Adrenal gland (tissue), 19 donors: Measurements from ENCODE around the gene PCDHB15. TPM values are rescaled to one million over a fixed set of nuclear protein-coding genes. Genes with fewer than 3 reads are reported as not detected.
"Not testable (repeated sequence)": the region's sequence is repeated elsewhere in the genome, so short reads cannot be mapped to it uniquely, and the experiment has no call there.

ENCODE experiments used
- DNase-seq, 7 donors: peaks; one replicate each; pipeline ENCODE4 v3.0.0-alpha.2; 2019 to 2020
- H3K27ac ChIP-seq, 5 donors: fragments of 200-600 bp; sonication (generic) in 4 of 5; 1 replicate in 3 of 5; 2 replicates in 2 of 5; pipeline versions ENCODE4 v1.5.1 to v1.8.0; 2016 to 2020; ENCODE audit warnings: mild to moderate bottlenecking in 1 of 5
- H3K27me3 ChIP-seq: fragments of 200-600 bp; 2 replicates; pipeline ENCODE4 v1.8.0; 2021
- H3K36me3 ChIP-seq, 2 donors: fragments of 200-600 bp; replicated peaks in 1 of 2; 1 replicate in 1 of 2; 2 replicates in 1 of 2; pipeline versions ENCODE4 v1.5.1 to v1.8.0; 2018 to 2022
- H3K4me1 ChIP-seq, 2 donors: fragments of 200-600 bp; replicated peaks in 1 of 2; 1 replicate in 1 of 2; 2 replicates in 1 of 2; pipeline versions ENCODE4 v1.5.1 to v1.8.0; 2018 to 2021
- H3K4me3 ChIP-seq, 4 donors: fragments of 200-600 bp; sonication (generic) in 3 of 4; one replicate each; pipeline ENCODE4 v1.5.1; 2016 to 2018
- H3K9me3 ChIP-seq, 3 donors: fragments of 200-600 bp; sonication (generic) in 1 of 3; replicated peaks in 1 of 3; 1 replicate in 2 of 3; 2 replicates in 1 of 3; pipeline versions ENCODE4 v1.5.1 to v1.8.0; 2016 to 2021
- POLR2A ChIP-seq, 2 donors: fragments of 450-650 bp; IDR thresholded peaks; one replicate each; pipeline ENCODE4 v1.6.1; 2017; ENCODE audit warnings: antibody characterized with exemption in 2 of 2, mild to moderate bottlenecking in 2 of 2, moderate library complexity in 1 of 2
- whole genome bisulfite sequencing, 4 donors: extraction: QIAGEN DNeasy Blood & Tissue Kit in 2 of 4; methylation state at CpG; one replicate each; pipeline versions ENCODE4 v1.1.5 to v1.1.7; 2013 to 2017; 5-methylcytosine and 5-hydroxymethylcytosine counted together
- intact Hi-C, 2 donors: fragments of 100-400 bp; cut with DNase I; formaldehyde crosslinking; loops; one replicate each; pipeline versions ENCODE4 v1.14.1 to v1.15.0; 2022 to 2023
- long read RNA-seq, 10 donors: library from polyadenylated mRNA in 3 of 10; unstranded in 2 of 10; stranded (forward) in 1 of 10; transcript quantifications; one replicate each; pipeline ENCODE4 v2.0.0 and lab custom pipeline, GENCODE V29; 2021 to 2026
- polyA plus RNA-seq, 3 donors: library from polyadenylated mRNA; stranded (reverse); fragments of 200-250 nt in 2 of 3; fragments of 350-450 nt in 1 of 3; fragmentation: Illumina TruSeq in 1 of 3; extraction: RNeasy Lipid Tissue Mini Kit (QIAGEN cat#74804) in 1 of 3; gene quantifications; one replicate each; pipeline ENCODE4 v1.2.3, GENCODE V29; 2013 to 2014
- total RNA-seq, 9 donors: library from RNA; depleted of rRNA in 4 of 9; stranded (reverse); fragments of >200 nt in 4 of 9; fragments of 120-200 nt in 1 of 9; fragmentation: NEBNext Ultra II Directional in 1 of 9; extraction: Animal tissue kit (Norgen Biotek cat#: 25700) in 1 of 9; gene quantifications; one replicate each; pipeline versions ENCODE4 v1.1.0 to v1.2.4, GENCODE V29; 2013 to 2023
- TF ChIP-seq, protein P1 (sequence below), 6 experiments: fragments of 450-650 bp in 4 of 6; fragments of 200-600 bp in 2 of 6; sonication (generic) in 1 of 6; IDR thresholded peaks; 1 replicate in 5 of 6; 2 replicates in 1 of 6; pipeline versions ENCODE4 v1.5.1 to v1.8.0; 2016 to 2021; ENCODE audit warnings: antibody characterized with exemption in 6 of 6, mild to moderate bottlenecking in 2 of 6, moderate library complexity in 1 of 6
- donor health status: healthy with polysubstance abuse.
- donor health status: Bipolar disorder and iron deficiency.
- donor health status: DM: yes; HTN: yes; CAD: no.
- donor health status: DM: no; HTN: no; CAD: no.
- donor health status: DM: no; HTN: no; CAD: no.
- donor health status: DM: yes; HTN: yes; CAD: no.

PCDHB15 gene
- total RNA-seq (1 to 10 TPM in 7 of 9 donors, under 1 TPM in 2; 0.95 to 3.2 (median 1.4) TPM), polyA plus RNA-seq (1 to 10 TPM; 1.2 to 2.2 (median 1.4) TPM)
- long read RNA-seq, donor 1 = 0 reads
- long read RNA-seq, donor 2 = 0 reads
- long read RNA-seq, donor 3, full-length matches to known transcripts = 2 of 2 reads
- long read RNA-seq, donor 3, partial matches to known transcripts = 0 of 2 reads
- long read RNA-seq, donor 3, other reads (novel, unspliced or antisense) = 0 of 2 reads
- long read RNA-seq, donor 4 = 0 reads
- long read RNA-seq, donor 5, full-length matches to known transcripts = 1 of 1 reads
- long read RNA-seq, donor 5, partial matches to known transcripts = 0 of 1 reads
- long read RNA-seq, donor 5, other reads (novel, unspliced or antisense) = 0 of 1 reads
- long read RNA-seq, donor 6 = 0 reads
- long read RNA-seq, donor 7, full-length matches to known transcripts = 1 of 1 reads
- long read RNA-seq, donor 7, partial matches to known transcripts = 0 of 1 reads
- long read RNA-seq, donor 7, other reads (novel, unspliced or antisense) = 0 of 1 reads
- long read RNA-seq, donor 8 = 0 reads
- long read RNA-seq, donor 9, full-length matches to known transcripts = 1 of 1 reads
- long read RNA-seq, donor 9, partial matches to known transcripts = 0 of 1 reads
- long read RNA-seq, donor 9, other reads (novel, unspliced or antisense) = 0 of 1 reads
- long read RNA-seq, donor 10 = 0 reads

DNA sequence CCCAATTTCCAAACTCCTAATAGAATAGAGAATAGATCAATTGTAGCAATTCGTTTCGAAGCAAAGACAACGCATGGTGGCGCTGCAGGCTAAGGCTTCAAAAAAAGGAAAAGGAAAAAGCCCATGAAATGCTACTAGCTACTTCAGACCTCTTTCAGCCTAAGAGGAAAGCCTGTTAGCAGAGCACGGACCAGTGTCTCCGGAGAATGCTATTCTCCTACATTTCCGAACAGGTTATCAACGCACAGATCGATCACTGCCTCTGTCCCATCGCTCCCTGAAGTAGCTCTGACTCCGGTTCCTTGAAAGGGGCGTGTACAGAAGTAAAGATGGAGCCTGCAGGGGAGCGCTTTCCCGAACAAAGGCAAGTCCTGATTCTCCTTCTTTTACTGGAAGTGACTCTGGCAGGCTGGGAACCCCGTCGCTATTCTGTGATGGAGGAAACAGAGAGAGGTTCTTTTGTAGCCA, at the start of gene PCDHB15:
TSS of gene PCDHB15 (plus strand) at position 146 of the 468 bp plus-strand sequence. CDS start at position 330, 184 bp downstream.
- DNase-seq = no peak
- peaks cover 0 to 62% (median 11%) of the 10 kb centered on the region in 3 donors for H3K9me3 ChIP-seq
- intact Hi-C loops = no loop called here
- no peak within 1 kb of the TSS for H3K27ac ChIP-seq
- H3K4me1 ChIP-seq = no peaks in the 10 kb centered on the region
- WGBS, 4 donors = 4 to 9% (median 7%) methylated on average over 16 of the region's 16 CpGs
- no peak for TF ChIP-seq POLR2A (IDR thresholded peaks at IDR 0.05)
- TF ChIP-seq, protein P1, sequence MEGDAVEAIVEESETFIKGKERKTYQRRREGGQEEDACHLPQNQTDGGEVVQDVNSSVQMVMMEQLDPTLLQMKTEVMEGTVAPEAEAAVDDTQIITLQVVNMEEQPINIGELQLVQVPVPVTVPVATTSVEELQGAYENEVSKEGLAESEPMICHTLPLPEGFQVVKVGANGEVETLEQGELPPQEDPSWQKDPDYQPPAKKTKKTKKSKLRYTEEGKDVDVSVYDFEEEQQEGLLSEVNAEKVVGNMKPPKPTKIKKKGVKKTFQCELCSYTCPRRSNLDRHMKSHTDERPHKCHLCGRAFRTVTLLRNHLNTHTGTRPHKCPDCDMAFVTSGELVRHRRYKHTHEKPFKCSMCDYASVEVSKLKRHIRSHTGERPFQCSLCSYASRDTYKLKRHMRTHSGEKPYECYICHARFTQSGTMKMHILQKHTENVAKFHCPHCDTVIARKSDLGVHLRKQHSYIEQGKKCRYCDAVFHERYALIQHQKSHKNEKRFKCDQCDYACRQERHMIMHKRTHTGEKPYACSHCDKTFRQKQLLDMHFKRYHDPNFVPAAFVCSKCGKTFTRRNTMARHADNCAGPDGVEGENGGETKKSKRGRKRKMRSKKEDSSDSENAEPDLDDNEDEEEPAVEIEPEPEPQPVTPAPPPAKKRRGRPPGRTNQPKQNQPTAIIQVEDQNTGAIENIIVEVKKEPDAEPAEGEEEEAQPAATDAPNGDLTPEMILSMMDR (IDR thresholded peaks at IDR 0.05) = no peak
- H3K4me3 ChIP-seq = peak within 1 kb of the TSS in 1 of 4 donors; percentile 0
- no peaks in the 10 kb centered on the region for H3K27me3 ChIP-seq
- H3K36me3 ChIP-seq = no peaks in the 10 kb centered on the region

DNA sequence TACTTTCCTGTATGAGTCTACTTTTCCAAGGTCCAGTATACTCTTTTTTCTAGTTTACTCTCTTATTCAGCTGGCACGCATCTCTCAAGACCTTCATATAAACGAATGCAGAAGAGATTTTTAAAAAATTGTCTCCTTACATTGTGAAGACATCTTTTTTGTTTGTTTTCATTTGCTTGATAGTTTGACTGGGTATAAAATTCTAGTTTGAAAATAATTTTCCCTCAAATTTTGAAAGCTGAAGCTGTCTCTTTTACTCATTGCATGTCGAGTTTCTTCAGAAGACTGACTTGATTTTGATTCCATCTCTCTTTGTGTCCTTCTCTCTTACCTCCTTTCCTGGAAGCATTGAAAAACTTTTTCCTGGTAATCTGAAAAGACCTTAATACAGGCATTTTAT, 48.8 kb upstream of the PCDHB15 start:
- no peaks in the 10 kb centered on the region for H3K27me3 ChIP-seq
- H3K9me3 ChIP-seq = peaks cover 0 to 8% (median 6%) of the 10 kb centered on the region in 3 donors
- no peaks in the 10 kb centered on the region for H3K36me3 ChIP-seq
- TF ChIP-seq, protein P1 (IDR thresholded peaks at IDR 0.05) = no peak
- no peak for TF ChIP-seq POLR2A (IDR thresholded peaks at IDR 0.05)
- DNase-seq = no peak
- intact Hi-C loops = no loop called here
- H3K4me3 ChIP-seq = no peak overlapping the region
- no peaks in the 10 kb centered on the region for H3K4me1 ChIP-seq
- H3K27ac ChIP-seq = no peak overlapping the region
- 31 to 59% (median 40%) methylated on average over 3 of the region's 3 CpGs for WGBS, 4 donors

DNA sequence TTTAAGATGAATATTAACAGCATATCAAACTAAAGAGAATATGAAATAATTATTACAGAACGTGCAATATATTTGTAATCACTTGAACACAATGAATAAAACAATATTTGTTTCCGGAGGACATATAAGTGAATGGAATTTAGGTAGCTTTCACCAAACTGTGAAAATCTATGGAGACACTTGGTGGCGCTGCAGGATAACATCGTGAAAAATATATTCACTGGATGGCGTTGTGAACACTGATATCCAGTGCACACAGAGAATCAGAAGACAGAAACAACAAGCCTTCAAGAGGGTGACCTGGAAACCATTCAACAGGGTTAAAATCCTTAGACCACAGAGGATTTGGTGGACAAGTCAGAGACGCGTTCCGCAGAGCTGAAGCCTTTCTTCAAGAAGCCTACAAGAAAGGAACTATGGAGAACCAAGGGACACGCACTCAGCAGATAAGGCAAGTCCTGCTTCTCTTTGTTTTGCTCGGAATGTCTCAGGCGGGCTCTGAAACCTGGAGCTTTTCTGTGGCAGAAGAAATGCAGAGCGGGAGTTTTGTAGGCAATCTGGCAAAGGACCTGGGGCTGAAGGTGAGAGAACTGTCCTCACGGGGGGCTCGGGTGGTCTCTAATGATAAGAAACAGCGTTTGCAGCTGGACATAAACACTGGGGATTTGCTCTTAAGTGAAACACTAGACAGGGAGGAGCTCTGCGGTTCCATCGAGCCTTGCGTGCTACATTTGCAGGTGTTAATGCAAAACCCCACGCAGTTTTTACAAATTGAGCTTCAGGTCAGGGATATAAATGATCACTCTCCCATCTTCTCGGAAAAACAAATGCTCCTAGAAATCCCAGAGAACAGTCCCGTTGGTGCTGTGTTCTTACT, 45.6 kb upstream of the PCDHB15 start, which contains the start of gene PCDHB11:
TSS of gene PCDHB11 (plus strand) at position 269 of the 877 bp plus-strand sequence. CDS start at position 417, 148 bp downstream.
- Histone ChIP-seq H3K27me3 (no peaks in the 10 kb centered on the region), H3K27ac (no peak within 1 kb of the TSS), H3K4me3 (no peak within 1 kb of the TSS), H3K36me3 (no peaks in the 10 kb centered on the region), H3K9me3 (peaks cover 0 to 6% (median 6%) of the 10 kb centered on the region in 3 donors), H3K4me1 (no peaks in the 10 kb centered on the region)
- intact Hi-C loops = no loop called here
- 25 to 47% (median 40%) methylated on average over 21 of the region's 21 CpGs for WGBS, 4 donors
- peak in 1 of 7 donors; percentile 3 for DNase-seq
- no peak for TF ChIP-seq POLR2A (IDR thresholded peaks at IDR 0.05)
- TF ChIP-seq, protein P1 (IDR thresholded peaks at IDR 0.05) = peak in 1 of 6 experiments; percentile 13

DNA sequence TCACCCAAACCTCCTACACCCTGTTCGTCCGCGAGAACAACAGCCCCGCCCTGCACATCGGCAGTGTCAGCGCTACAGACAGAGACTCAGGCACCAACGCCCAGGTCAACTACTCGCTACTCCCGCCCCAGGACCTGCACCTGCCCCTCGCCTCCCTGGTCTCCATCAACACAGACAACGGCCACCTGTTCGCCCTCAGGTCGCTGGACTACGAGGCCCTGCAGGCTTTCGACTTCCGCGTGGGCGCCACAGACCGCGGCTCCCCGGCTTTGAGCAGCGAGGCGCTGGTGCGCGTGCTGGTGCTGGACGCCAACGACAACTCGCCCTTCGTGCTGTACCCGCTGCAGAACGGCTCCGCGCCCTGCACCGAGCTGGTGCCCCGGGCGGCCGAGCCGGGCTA, 44.1 kb upstream of the PCDHB15 start:
- H3K27ac ChIP-seq, DNase-seq, H3K4me3 ChIP-seq, intact Hi-C loops, H3K36me3 ChIP-seq, H3K27me3 ChIP-seq, H3K4me1 ChIP-seq, H3K9me3 ChIP-seq: not testable (repeated sequence)
- WGBS, 4 donors = 20 to 40% (median 30%) methylated on average over 1 to 25 of the region's 38 CpGs

DNA sequence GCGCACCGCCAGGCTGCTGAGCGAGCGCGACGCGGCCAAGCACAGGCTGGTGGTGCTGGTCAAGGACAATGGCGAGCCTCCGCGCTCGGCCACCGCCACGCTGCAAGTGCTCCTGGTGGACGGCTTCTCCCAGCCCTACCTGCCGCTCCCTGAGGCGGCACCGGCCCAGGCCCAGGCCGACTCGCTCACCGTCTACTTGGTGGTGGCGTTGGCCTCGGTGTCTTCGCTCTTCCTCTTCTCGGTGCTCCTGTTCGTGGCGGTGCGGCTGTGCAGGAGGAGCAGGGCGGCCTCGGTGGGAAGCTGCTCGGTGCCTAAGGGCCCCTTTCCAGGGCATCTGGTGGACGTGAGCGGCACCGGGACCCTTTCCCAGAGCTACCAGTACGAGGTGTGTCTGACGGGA, 43.5 kb upstream of the PCDHB15 start:
- DNase-seq, H3K27ac ChIP-seq, H3K4me3 ChIP-seq, H3K9me3 ChIP-seq, intact Hi-C loops, H3K36me3 ChIP-seq, H3K4me1 ChIP-seq, H3K27me3 ChIP-seq: not testable (repeated sequence)
- 24 to 36% (median 27%) methylated on average over 21 to 32 of the region's 35 CpGs for WGBS, 4 donors
